DND-41 (cell line): ENCODE measurements around the gene MINDY4.

Source experiments
- ATAC-seq: fragments of 200-7000 bp; cut with Tn5 transposase; 3 replicates; pipeline ENCODE4 v1.9.1; 2021; ENCODE audit warnings: low read depth; ENCODE audit not compliant: insufficient read depth
- DNase-seq: peaks from one replicate; pipeline ENCODE4 v3.0.0-alpha.2; 2020
- H2AFZ ChIP-seq: 2 replicates; pipeline ENCODE4 v1.6.0; 2012; ENCODE audit warnings: low read depth, low read length
- H3K27ac ChIP-seq: 2 replicates; pipeline ENCODE4 v1.5.1; 2012; ENCODE audit warnings: low read length, inconsistent platforms
- H3K27me3 ChIP-seq: fragments of 200-600 bp; sonication (generic); 2 replicates; pipeline ENCODE4 v1.6.0; 2012; ENCODE audit warnings: low read length, mild to moderate bottlenecking, inconsistent platforms; ENCODE audit not compliant: insufficient read depth, poor library complexity
- H3K36me3 ChIP-seq: 2 replicates; pipeline ENCODE4 v1.5.1; 2012; ENCODE audit warnings: low read length, inconsistent platforms; ENCODE audit not compliant: insufficient read depth
- H3K4me1 ChIP-seq: 2 replicates; pipeline ENCODE4 v1.5.1; 2012; ENCODE audit warnings: mild to moderate bottlenecking, low read length; ENCODE audit not compliant: insufficient read depth
- H3K4me2 ChIP-seq: 2 replicates; pipeline ENCODE4 v1.6.0; 2012; ENCODE audit warnings: mild to moderate bottlenecking, moderate library complexity, low read length, inconsistent platforms; ENCODE audit not compliant: insufficient read depth
- H3K4me3 ChIP-seq, 2 experiments: fragments of 200-600 bp in 1 of 2; shearing (Covaris generic) in 1 of 2; 2 replicates each; pipeline ENCODE4 v1.5.1; 2012 to 2016; ENCODE audit warnings: inconsistent platforms in 2 of 2, low read length in 2 of 2, mild to moderate bottlenecking in 2 of 2, low read depth in 1 of 2, moderate library complexity in 1 of 2
- H3K79me2 ChIP-seq: 2 replicates; pipeline ENCODE4 v1.6.0; 2012; ENCODE audit warnings: low read length, inconsistent platforms; ENCODE audit not compliant: insufficient read depth
- H3K9ac ChIP-seq: 2 replicates; pipeline ENCODE4 v1.6.0; 2012; ENCODE audit warnings: low read depth, mild to moderate bottlenecking, inconsistent platforms, low read length, moderate library complexity
- H3K9me3 ChIP-seq: 2 replicates; pipeline ENCODE4 v1.5.1; 2012; ENCODE audit warnings: low read length, moderate library complexity, mild to moderate bottlenecking, inconsistent platforms; ENCODE audit not compliant: insufficient read depth, severe bottlenecking
- H4K20me1 ChIP-seq: 2 replicates; pipeline ENCODE4 v1.6.0; 2012; ENCODE audit warnings: low read length; ENCODE audit not compliant: insufficient read depth
- EZH2 ChIP-seq: IDR thresholded peaks from 3 replicates; pipeline ENCODE4 v1.6.1; 2012; ENCODE audit warnings: borderline replicate concordance, low read depth, mild to moderate bottlenecking, moderate library complexity, low read length, inconsistent platforms; ENCODE audit not compliant: severe bottlenecking
- TF ChIP-seq, protein P1 (sequence below): IDR thresholded peaks from 2 replicates; pipeline ENCODE4 v1.5.1; 2012; ENCODE audit warnings: borderline replicate concordance, low read length, moderate library complexity, mild to moderate bottlenecking; ENCODE audit not compliant: poor library complexity, severe bottlenecking; ENCODE audit errors: extremely low read depth

Gene MINDY4

GRCh38 chr7:30880125-30880720 lies 109.0 kb downstream of the MINDY4 start:
- H3K4me1 ChIP-seq = no peaks in the 10 kb centered on the region

DNA sequence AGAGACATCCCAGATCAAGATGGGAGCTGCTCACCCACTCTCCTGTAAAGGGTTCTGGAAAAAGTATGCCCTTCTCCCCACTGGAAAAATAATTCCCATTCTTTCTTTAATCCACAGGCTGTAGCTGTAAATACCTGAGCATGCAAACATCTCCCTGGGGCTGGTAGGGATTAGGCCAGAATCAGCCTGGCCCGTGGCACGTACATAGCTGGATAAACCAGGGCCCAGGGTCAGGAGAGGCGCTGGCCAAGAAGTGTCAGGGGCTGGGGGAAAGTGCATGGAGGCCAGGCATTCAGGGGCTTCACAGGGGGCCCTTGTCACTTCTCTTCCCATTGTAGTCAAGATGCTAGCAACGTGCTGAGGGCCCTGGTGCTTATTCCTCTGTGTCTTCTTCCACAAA lies 109.7 kb downstream of the MINDY4 start:
- H3K4me3 ChIP-seq = no peak overlapping the region
- H3K4me2 ChIP-seq = no peak overlapping the region
- DNase-seq (no peak), ATAC-seq (no peak)
- H4K20me1 ChIP-seq = no peaks in the 10 kb centered on the region
- TF ChIP-seq, protein P1, sequence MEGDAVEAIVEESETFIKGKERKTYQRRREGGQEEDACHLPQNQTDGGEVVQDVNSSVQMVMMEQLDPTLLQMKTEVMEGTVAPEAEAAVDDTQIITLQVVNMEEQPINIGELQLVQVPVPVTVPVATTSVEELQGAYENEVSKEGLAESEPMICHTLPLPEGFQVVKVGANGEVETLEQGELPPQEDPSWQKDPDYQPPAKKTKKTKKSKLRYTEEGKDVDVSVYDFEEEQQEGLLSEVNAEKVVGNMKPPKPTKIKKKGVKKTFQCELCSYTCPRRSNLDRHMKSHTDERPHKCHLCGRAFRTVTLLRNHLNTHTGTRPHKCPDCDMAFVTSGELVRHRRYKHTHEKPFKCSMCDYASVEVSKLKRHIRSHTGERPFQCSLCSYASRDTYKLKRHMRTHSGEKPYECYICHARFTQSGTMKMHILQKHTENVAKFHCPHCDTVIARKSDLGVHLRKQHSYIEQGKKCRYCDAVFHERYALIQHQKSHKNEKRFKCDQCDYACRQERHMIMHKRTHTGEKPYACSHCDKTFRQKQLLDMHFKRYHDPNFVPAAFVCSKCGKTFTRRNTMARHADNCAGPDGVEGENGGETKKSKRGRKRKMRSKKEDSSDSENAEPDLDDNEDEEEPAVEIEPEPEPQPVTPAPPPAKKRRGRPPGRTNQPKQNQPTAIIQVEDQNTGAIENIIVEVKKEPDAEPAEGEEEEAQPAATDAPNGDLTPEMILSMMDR = no peak
- no peak for TF ChIP-seq EZH2
- H3K9me3 ChIP-seq = no peaks in the 10 kb centered on the region
- no peaks in the 10 kb centered on the region for H3K4me1 ChIP-seq
- no peak overlapping the region for H3K9ac ChIP-seq
- no peaks in the 10 kb centered on the region for H3K27me3 ChIP-seq
- no peaks in the 10 kb centered on the region for H3K79me2 ChIP-seq
- H3K27ac ChIP-seq = no peak overlapping the region
- H2AFZ ChIP-seq = no peak overlapping the region
- H3K36me3 ChIP-seq = no peaks in the 10 kb centered on the region

More at GRCh38 chr7:30880125-30880720, 109.0 kb downstream of the MINDY4 start:
- Histone ChIP-seq H3K79me2 (no peaks in the 10 kb centered on the region), H2AFZ (no peak overlapping the region), H3K4me2 (no peak overlapping the region), H3K27me3 (no peaks in the 10 kb centered on the region), H3K36me3 (no peaks in the 10 kb centered on the region), H3K27ac (no peak overlapping the region), H3K9me3 (no peaks in the 10 kb centered on the region), H4K20me1 (no peaks in the 10 kb centered on the region), H3K9ac (no peak overlapping the region), H3K4me3 (no peak overlapping the region)
- no peak for DNase-seq
- ATAC-seq = no peak
- TF ChIP-seq EZH2 = no peak
- TF ChIP-seq, protein P1 = no peak

DNA sequence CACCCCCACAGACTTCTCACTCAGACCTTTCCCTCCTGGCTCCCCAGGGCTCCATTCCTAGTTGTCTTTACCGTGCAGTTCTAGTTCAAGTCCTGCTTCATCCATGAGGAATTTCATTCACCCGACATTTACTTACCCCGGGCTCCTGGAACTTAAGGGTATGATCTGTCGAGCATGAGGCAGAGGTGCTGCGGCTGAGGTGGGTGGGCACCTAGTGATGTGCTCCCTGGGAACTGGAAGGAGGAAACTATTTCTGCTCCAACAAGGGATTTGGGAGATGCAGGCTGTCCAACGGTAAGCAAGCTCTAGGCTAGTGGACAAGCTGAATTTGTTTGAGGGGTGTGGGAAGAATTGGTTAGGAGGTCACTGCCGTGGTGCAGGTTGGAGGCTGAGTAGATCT lies 110.2 kb downstream of the MINDY4 start:
- Histone ChIP-seq H3K79me2 (no peaks in the 10 kb centered on the region), H3K4me3 (no peak overlapping the region), H3K9ac (no peak overlapping the region), H3K27ac (no peak overlapping the region), H2AFZ (no peak overlapping the region), H4K20me1 (no peaks in the 10 kb centered on the region), H3K4me2 (no peak overlapping the region), H3K4me1 (no peaks in the 10 kb centered on the region), H3K27me3 (no peaks in the 10 kb centered on the region), H3K36me3 (no peaks in the 10 kb centered on the region), H3K9me3 (no peaks in the 10 kb centered on the region)
- ATAC-seq (no peak), DNase-seq (no peak)
- no peak for TF ChIP-seq EZH2
- TF ChIP-seq, protein P1 = no peak
